ENCODE data around the gene ANXA6.
"Not testable (repeated sequence)": the region's sequence is repeated elsewhere in the genome, so short reads cannot be mapped to it uniquely, and the experiment has no call there.

The ANXA6 gene

GRCh38 chr5:151157426-151158286, at the start of gene ANXA6:
Gene ANXA6 (minus strand): TSS chr5:151157779. CDS start chr5:151147901, 9,878 bp downstream.
- DNase-seq = peak; percentile 62

GRCh38 chr5:151205411-151205810, 47.8 kb upstream of the ANXA6 start:
- DNase-seq = no peak

- no peak for DNase-seq
Observed at GRCh38 chr5:151204051-151204450, 46.5 kb upstream of the ANXA6 start.

- DNase-seq = peak; percentile 61
Observed at GRCh38 chr5:151202381-151203139, 45.0 kb upstream of the ANXA6 start.

GRCh38 chr5:151200913-151201595, 43.5 kb upstream of the ANXA6 start:
- DNase-seq = no peak

GRCh38 chr5:151199581-151200185, 42.1 kb upstream of the ANXA6 start:
- DNase-seq = no peak

- no peak for DNase-seq
Observed at GRCh38 chr5:151198861-151199260, 41.3 kb upstream of the ANXA6 start.

- DNase-seq = not testable (repeated sequence)
Observed at GRCh38 chr5:151197291-151197600, 39.7 kb upstream of the ANXA6 start.

- no peak for DNase-seq
Observed at GRCh38 chr5:151196556-151197290, 39.1 kb upstream of the ANXA6 start.

GRCh38 chr5:151195622-151196021, 38.0 kb upstream of the ANXA6 start:
- no peak for DNase-seq

GRCh38 chr5:151192626-151193025, 35.0 kb upstream of the ANXA6 start:
- no peak for DNase-seq

GRCh38 chr5:151191661-151192060, 34.1 kb upstream of the ANXA6 start:
- no peak for DNase-seq

GRCh38 chr5:151189151-151189550, 31.6 kb upstream of the ANXA6 start:
- DNase-seq = no peak

GRCh38 chr5:151186538-151186937, 29.0 kb upstream of the ANXA6 start:
- no peak for DNase-seq

GRCh38 chr5:151186052-151186451, 28.5 kb upstream of the ANXA6 start:
- no peak for DNase-seq

- DNase-seq = no peak
Observed at GRCh38 chr5:151184316-151185042, 26.9 kb upstream of the ANXA6 start.

- DNase-seq = no peak
Observed at GRCh38 chr5:151183456-151184245, 26.1 kb upstream of the ANXA6 start.

- DNase-seq = no peak
Observed at GRCh38 chr5:151182976-151183375, 25.4 kb upstream of the ANXA6 start.

- DNase-seq = no peak
Observed at GRCh38 chr5:151182524-151182900, 24.9 kb upstream of the ANXA6 start.

GRCh38 chr5:151181818-151182523, 24.4 kb upstream of the ANXA6 start:
- DNase-seq = no peak

Measured in CD4-positive, alpha-beta T cell treated with Interleukin-17A for 1 hour (primary cell).